ENCODE data around the gene QTRT2.

QTRT2 gene

DNA sequence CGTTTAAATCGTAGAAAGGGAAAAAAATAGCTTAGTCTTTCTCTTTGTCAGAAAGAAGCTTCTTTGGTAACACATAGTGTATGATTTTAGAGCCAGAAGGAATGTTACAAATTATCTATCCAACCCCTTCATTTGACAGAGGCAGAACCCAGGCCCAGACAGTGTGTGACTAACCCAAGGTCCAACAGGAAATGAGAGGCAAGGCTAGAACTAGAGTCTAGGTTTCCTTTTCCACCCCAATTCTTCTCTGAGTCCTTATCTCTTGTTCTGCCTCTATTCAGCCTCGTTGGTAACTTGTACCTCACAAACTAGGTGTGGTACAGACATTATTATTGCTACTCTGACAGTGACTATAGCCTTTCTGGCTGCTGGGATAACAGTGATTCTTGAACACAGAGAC, 39.3 kb downstream of the QTRT2 start:
- H3K27ac ChIP-seq = no peak overlapping the region
- TF ChIP-seq, protein P1, sequence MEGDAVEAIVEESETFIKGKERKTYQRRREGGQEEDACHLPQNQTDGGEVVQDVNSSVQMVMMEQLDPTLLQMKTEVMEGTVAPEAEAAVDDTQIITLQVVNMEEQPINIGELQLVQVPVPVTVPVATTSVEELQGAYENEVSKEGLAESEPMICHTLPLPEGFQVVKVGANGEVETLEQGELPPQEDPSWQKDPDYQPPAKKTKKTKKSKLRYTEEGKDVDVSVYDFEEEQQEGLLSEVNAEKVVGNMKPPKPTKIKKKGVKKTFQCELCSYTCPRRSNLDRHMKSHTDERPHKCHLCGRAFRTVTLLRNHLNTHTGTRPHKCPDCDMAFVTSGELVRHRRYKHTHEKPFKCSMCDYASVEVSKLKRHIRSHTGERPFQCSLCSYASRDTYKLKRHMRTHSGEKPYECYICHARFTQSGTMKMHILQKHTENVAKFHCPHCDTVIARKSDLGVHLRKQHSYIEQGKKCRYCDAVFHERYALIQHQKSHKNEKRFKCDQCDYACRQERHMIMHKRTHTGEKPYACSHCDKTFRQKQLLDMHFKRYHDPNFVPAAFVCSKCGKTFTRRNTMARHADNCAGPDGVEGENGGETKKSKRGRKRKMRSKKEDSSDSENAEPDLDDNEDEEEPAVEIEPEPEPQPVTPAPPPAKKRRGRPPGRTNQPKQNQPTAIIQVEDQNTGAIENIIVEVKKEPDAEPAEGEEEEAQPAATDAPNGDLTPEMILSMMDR (conservative IDR thresholded peaks at IDR 0.05; ENCODE audit: low read depth) = no peak
- CTCF ChIA-PET = no interaction called here
- POLR2A ChIA-PET (ENCODE audit: low non-redundant PET) = no interaction called here
- DNase-seq (ENCODE audit: low spot score) = no peak

DNA sequence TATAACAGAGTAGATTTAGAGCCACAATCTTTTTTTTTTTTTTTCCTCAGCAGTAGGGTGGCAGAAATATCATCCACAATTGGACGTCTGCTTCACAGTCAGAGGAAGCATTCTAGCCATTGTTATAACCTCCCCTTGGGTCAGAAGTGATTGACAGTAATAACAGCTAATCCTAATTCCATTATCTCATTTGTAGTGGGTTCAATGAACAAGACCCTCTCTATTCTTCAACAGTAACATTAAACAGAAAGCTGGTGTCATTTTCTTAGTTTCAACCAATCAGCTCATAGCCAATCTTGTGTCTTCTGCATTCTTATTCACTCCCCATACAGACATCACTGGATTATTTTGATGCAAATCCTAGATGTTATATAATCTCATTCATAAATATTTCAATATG, 44.6 kb downstream of the QTRT2 start:
- POLR2A ChIA-PET (ENCODE audit: low non-redundant PET) = no interaction called here
- CTCF ChIA-PET = no interaction called here
- no peak for DNase-seq (ENCODE audit: low spot score)

DNA sequence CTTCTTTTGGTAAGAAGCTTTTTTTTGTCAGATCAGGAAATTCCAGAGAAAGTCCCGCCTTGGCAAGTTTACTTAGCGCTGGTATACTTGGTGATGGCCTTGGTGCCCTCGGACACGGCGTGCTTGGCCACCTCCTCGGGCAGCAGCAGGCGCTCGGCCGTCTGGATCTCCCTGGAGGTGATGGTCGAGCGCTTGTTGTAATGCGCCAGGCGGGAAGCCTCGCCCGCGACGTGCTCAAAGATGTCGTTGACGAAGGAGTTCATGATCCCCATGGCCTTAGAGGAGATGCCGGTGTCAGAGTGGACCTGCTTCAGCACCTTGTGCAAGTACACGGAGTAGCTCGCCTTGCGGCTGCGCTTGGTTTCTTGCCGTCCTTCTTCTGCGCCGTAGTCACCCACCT, 46.6 kb downstream of the QTRT2 start:
- TF ChIP-seq, protein P1 (conservative IDR thresholded peaks at IDR 0.05; ENCODE audit: low read depth) = no peak
- no peak for DNase-seq (ENCODE audit: low spot score)
- H3K27ac ChIP-seq = no peak overlapping the region
- ChIA-PET CTCF (no interaction called here), POLR2A (ENCODE audit: low non-redundant PET) (no interaction called here)

More for the DNA sequence above, 44.6 kb downstream of the QTRT2 start:
- H3K27ac ChIP-seq = no peak overlapping the region
- TF ChIP-seq, protein P1 (conservative IDR thresholded peaks at IDR 0.05; ENCODE audit: low read depth) = no peak

DNA sequence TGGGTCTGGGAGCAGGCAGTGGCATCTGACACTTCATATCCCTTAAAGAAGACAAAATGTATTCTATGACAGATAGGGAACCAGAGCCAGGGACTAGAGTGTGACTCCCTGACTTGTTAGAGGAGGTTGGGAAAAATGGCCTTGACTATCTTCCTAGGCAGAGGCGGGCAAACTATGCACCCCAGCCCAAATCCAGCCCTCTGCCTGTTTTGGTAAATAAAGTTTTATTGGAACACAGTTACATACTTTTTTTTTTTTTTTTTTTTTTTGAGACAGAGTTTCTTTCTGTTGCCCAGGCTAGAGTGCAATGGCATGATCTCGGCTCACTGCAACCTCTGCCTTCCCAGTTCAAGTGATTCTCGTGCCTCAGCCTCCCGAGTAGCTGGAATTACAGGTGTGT, 47.3 kb downstream of the QTRT2 start:
- DNase-seq (ENCODE audit: low spot score) = no peak
- no peak overlapping the region for H3K27ac ChIP-seq
- CTCF ChIA-PET = no interaction called here

DNA sequence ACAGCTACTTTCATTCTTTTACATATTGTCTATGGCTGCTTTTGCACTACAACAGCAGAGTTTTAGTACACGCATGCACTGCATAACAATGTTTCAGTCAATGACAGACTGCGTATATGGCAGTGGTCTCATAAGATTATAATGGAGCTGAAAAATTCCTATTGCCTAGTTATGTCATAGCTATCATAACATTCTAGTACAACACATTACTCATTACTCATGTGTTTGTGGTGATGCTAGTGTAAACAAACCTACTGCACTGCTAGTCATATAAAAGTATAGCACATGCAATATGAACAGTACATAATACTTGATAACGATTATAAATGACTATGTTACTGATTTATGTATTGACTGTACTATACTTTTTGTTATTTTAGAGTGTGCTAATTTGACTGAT, 47.9 kb downstream of the QTRT2 start:
- H3K27ac ChIP-seq = no peak overlapping the region
- POLR2A ChIA-PET (ENCODE audit: low non-redundant PET) = no interaction called here
- CTCF ChIA-PET = no interaction called here
- no peak for DNase-seq (ENCODE audit: low spot score)
- TF ChIP-seq, protein P1 (conservative IDR thresholded peaks at IDR 0.05; ENCODE audit: low read depth) = no peak

More for the DNA sequence above, 47.3 kb downstream of the QTRT2 start:
- TF ChIP-seq, protein P1 (conservative IDR thresholded peaks at IDR 0.05; ENCODE audit: low read depth) = no peak
- POLR2A ChIA-PET (ENCODE audit: low non-redundant PET) = no interaction called here

DNA sequence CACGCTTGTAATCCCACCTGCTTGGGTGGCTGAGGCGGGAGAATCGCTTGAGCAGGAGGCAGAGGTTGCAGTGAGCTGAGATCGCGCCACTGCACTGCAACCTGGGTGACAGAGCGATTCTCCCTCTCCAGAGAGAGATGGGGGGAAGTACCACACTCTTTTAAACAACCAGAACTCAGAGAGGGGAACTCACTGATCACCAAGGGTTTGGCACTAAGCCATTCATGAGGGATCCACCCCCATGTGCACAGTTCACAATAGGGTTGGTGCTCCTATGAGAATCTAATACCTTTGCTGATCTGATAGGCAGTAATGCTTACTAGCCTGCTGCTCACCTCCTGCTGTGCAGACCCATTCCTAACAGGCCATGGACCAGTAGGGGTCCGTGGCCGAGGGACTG, 51.6 kb downstream of the QTRT2 start:
- TF ChIP-seq, protein P1 (conservative IDR thresholded peaks at IDR 0.05; ENCODE audit: low read depth) = no peak
- H3K27ac ChIP-seq = no peak overlapping the region
- ChIA-PET CTCF (no interaction called here), POLR2A (ENCODE audit: low non-redundant PET) (no interaction called here)
- no peak for DNase-seq (ENCODE audit: low spot score)

DNA sequence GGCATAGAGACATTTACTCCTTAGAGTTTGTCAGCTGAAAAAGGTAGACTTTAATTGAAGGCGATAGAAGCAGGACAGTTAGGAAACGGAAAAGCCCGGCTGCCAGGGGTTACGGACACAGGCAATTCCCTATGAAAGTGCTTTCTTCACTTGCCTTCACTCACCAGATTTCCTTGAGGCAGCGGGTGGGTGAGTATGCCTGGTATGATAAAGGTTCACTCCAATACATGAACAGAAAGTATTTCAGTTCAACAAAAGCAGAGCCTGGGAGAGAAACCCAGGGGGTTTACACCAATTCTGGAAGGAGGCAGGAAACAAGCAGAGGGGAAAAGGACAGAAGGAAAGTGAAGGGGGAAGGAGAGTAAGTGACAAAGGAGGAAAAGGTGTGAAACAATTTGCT, 53.9 kb downstream of the QTRT2 start:
- TF ChIP-seq, protein P1 (conservative IDR thresholded peaks at IDR 0.05; ENCODE audit: low read depth) = no peak
- H3K27ac ChIP-seq = no peak overlapping the region
- ChIA-PET CTCF (interaction anchor here (0.9 kb wide), 1 partner anchor 127 kb away, joined by 3 read pairs; no protein-coding TSS in a partner anchor), POLR2A (ENCODE audit: low non-redundant PET) (no interaction called here)
- no peak for DNase-seq (ENCODE audit: low spot score)

Measured in RWPE1 (cell line).